GM12801 (cell line): ENCODE data around the gene AKT3.

Experiments
- TF ChIP-seq, protein P1 (sequence below): IDR thresholded peaks from one replicate; pipeline ENCODE4 v1.5.1; 2011; ENCODE audit warnings: control low read depth; ENCODE audit not compliant: insufficient read length; ENCODE audit errors: extremely low read depth

Gene AKT3

DNA sequence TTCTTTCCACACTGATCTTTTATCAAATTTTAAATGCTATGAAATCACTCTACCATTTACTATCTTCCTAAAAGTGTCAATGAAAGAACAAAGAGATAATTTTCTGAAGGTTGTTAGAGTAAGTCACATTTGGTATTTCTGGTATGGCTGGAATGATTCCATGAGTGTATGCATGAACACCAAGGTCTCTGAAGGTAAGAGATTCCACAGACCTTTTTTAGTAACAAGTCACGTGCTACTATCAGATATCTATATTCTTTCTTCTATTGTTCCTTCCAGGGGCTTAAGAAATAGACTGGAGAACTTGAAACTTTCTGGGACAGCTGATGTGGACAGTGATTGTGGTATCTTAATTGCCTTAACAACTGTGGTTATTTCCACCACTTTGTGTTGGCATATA, 329.2 kb downstream of the AKT3 start:
- TF ChIP-seq, protein P1, sequence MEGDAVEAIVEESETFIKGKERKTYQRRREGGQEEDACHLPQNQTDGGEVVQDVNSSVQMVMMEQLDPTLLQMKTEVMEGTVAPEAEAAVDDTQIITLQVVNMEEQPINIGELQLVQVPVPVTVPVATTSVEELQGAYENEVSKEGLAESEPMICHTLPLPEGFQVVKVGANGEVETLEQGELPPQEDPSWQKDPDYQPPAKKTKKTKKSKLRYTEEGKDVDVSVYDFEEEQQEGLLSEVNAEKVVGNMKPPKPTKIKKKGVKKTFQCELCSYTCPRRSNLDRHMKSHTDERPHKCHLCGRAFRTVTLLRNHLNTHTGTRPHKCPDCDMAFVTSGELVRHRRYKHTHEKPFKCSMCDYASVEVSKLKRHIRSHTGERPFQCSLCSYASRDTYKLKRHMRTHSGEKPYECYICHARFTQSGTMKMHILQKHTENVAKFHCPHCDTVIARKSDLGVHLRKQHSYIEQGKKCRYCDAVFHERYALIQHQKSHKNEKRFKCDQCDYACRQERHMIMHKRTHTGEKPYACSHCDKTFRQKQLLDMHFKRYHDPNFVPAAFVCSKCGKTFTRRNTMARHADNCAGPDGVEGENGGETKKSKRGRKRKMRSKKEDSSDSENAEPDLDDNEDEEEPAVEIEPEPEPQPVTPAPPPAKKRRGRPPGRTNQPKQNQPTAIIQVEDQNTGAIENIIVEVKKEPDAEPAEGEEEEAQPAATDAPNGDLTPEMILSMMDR = no peak

DNA sequence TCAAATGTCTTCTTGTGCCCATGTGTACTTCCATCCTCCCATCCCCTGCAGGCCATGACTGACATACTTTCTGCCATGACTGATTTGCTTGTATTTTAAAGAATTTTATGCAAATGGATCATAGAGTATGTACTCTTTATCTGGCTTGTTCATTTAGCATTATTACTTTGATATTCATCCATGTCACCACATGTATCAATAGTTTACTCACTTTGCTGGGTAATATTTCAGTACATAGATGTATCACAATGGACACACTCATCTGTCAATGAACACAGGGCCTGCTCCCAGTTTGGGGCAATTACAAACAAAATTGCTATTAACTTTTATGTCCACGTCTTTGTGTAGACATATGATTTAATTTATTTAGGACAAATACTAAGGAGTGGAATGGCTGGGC, 335.1 kb downstream of the AKT3 start:
- TF ChIP-seq, protein P1 = no peak

DNA sequence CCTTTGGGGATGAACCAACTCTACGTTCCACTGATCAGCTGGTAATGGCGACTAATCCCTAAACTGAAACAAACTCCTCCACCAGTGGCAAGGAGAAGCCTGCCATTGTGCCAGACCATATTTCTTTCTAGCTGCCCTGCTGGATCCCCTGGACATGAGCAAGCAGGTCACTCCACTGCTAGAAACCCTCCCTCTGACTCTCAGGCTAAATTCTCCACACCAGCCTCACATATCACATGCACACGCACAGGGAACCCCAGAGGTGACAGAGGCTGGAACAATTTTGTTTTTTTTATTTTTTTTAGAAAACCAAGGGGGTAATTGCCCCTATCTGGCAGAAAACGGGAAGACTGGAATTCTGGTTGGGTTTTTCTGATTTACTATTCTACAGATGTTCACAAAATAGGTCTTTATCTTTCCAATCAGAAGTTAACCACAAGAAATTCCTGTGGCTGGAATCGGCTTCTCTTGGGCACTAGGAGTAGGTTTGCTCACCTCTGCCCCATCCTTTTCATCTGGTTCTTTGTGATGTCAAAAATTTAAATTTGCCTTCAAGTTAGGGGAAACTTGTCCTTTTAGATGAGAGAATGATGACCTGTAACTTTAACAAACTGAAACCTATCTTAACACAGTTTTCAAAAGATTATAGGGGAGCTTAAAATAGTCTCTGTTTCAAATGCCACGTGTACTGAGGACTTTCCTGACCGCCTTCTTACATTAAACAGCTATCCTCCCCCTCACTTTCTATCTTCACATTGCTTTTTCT, 336.1 kb downstream of the AKT3 start:
- TF ChIP-seq, protein P1 = no peak

DNA sequence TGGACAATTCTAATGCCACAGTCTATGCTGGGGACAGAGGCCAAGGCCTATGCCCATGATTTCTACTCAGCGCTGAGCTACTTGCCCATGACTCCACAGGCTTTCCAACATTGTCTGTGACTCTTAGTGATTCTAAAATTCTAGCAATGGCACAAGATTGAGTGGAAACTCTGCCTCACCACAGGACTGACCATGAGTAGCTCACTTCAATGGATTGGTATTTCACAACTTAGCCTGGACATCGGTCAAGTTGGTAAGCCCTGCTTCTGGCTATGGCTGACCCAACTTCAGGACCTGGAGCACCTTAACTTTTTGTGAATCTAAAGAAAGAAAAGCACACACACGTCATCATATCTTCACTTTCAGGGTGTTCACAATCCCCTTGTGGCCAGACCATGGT, 339.1 kb downstream of the AKT3 start:
- TF ChIP-seq, protein P1 = no peak

DNA sequence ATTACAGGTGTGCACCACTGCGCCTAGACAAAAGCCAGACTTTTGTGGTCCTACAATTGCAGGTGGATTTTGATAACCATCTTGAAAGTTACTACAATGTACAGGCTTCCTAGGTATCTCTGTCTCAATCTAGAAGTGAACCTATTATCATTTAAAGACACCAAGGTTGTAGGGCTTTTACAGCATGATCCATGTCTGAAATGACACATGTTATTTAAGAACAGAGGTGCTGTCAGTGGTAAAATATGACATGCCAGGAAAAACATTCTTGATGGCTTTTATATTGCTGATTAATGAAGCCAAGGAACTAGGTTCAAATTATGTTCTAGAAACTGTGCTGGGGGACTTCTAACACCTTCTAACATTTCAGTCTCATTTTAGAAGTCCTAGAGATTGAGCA, 341.1 kb downstream of the AKT3 start:
- TF ChIP-seq, protein P1 = no peak

DNA sequence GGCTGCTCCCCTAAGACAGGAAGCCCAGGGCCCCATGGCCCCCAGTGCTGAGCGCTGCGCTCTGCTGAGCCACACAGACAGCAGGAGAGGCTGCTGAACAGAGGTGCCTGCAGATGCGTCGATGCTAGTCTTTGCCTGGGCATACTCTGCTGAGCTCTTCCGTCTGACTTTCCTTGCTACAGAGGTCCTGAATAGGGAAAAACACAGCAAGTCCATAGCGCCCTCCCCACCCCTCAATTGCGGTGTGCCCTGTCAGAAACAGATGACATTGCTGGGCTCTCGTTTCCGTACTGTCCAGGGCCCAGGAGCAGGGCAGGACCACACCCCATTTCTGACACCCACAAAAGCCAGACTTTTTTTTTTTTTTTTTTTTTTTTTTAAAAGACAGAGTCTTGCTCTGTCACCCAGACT, 341.7 kb downstream of the AKT3 start:
- TF ChIP-seq, protein P1 = no peak

DNA sequence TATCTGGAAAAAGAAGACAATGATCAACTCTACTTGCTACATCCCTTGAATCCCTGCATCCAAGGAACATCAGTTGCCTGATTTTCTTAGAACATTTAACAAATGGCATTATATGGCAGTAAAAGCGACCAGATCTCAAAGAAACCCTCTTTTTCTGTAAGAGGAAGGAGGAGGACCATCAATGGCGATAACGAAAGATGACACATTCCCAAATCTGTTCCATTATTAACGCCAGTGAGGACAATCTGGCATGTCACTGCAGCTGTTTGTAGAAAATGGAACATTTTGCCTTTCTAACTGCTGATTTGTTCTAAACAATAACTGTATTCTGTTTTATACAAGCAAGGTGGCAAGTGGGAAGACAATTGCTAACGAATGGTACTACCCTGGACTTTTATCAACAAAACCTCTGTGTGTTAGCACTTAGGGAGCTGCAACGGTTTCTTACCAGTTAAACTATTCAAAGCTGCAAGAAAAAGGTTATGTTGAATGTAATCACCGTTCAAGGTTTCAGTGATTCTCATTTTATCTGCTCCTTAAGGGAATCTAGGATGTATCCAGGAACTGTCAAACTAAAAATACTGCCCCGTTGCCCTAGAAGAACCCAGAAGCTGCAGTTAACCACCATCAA, 342.3 kb downstream of the AKT3 start:
- TF ChIP-seq, protein P1 = no peak
